ENCODE data around the gene CCL17.
"Not testable (repeated sequence)": the region's sequence is repeated elsewhere in the genome, so short reads cannot be mapped to it uniquely, and the experiment has no call there.

Gene CCL17

DNA sequence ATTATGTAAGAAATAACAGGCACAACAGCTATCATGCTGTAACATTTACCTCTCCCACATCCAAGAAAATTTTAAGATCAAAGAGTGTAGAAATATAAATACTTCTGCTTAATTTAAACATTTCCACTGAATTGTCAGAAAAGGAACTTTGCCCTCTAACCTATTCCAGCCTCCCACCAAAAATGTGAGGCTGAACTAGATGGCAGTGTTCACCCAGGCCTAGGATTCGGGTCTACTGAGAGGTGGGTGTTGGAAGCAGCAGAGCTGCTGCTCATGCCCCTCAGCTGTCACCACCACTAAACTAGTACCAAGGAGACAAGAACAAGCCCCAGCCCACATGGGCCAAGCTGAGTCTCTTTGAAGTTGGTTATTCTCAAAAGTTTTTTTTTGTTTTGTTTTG is 31.3 kb downstream of the CCL17 start:
- Histone ChIP-seq H3K36me3 (ENCODE audit: control insufficient read depth, low read length) (peaks cover 81% of the 10 kb centered on the region), H3F3A (ENCODE audit: control insufficient read depth, insufficient read depth) (0 out of 2 replicates have a peak, but pooled peaks cover 5% of the 10 kb centered on the region), H3K27ac (ENCODE audit: low read depth, low read length) (no peak overlapping the region), H3K4me1 (ENCODE audit: control insufficient read depth, low read length) (no peaks in the 10 kb centered on the region), H3K9me3 (ENCODE audit: control insufficient read depth, insufficient read depth, low read length) (peaks cover 5% of the 10 kb centered on the region; the same call in 1 of the 2 replicates), H3K27me3 (ENCODE audit: control insufficient read depth, low read length) (no peaks in the 10 kb centered on the region), H3K4me3 (ENCODE audit: low read length) (no peak overlapping the region), H3K79me2 (ENCODE audit: control insufficient read depth, low read length) (no peaks in the 10 kb centered on the region), H4K20me1 (ENCODE audit: control insufficient read depth, insufficient read depth, low read depth, low read length) (no peaks in the 10 kb centered on the region), H3K9me2 (replicated peaks; ENCODE audit: control insufficient read depth, low read length) (no peaks in the 10 kb centered on the region), H3K4me2 (ENCODE audit: low read length) (no peak overlapping the region)
- TF ChIP-seq, protein P1, sequence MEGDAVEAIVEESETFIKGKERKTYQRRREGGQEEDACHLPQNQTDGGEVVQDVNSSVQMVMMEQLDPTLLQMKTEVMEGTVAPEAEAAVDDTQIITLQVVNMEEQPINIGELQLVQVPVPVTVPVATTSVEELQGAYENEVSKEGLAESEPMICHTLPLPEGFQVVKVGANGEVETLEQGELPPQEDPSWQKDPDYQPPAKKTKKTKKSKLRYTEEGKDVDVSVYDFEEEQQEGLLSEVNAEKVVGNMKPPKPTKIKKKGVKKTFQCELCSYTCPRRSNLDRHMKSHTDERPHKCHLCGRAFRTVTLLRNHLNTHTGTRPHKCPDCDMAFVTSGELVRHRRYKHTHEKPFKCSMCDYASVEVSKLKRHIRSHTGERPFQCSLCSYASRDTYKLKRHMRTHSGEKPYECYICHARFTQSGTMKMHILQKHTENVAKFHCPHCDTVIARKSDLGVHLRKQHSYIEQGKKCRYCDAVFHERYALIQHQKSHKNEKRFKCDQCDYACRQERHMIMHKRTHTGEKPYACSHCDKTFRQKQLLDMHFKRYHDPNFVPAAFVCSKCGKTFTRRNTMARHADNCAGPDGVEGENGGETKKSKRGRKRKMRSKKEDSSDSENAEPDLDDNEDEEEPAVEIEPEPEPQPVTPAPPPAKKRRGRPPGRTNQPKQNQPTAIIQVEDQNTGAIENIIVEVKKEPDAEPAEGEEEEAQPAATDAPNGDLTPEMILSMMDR (IDR thresholded peaks at IDR 0.05; ENCODE audit: low read depth, low read length, poor library complexity, severe bottlenecking) = no peak
- no peak for TF ChIP-seq EZH2phosphoT487 (IDR thresholded peaks at IDR 0.05; ENCODE audit: borderline replicate concordance, low read length)

DNA sequence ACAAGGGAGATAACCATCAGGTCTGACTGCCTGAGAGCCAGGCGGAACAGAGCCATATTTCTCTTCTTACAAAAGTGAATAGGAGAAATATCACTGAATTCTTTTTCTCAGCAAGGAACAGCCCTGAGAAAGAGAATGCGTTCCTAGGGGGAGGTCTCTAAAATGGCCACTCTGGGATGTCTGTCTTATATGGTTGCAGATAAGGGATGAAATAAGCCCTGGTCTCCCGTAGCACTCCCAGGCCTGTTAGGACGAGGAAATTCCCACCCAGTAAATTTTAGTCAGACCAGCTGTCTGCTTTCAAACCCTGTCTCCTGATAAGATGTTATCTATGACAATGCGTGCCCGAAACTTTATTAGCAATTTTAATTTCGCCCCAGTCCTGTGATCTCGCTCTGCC is 35.4 kb downstream of the CCL17 start:
- H3K9me3 ChIP-seq (ENCODE audit: control insufficient read depth, insufficient read depth, low read length); H3K4me2 ChIP-seq (ENCODE audit: low read length); H4K20me1 ChIP-seq (ENCODE audit: control insufficient read depth, insufficient read depth, low read depth, low read length); H3F3A ChIP-seq (ENCODE audit: control insufficient read depth, insufficient read depth); H3K9me2 ChIP-seq (replicated peaks; ENCODE audit: control insufficient read depth, low read length); H3K4me1 ChIP-seq (ENCODE audit: control insufficient read depth, low read length); H3K4me3 ChIP-seq (ENCODE audit: low read length); H3K27ac ChIP-seq (ENCODE audit: low read depth, low read length); H3K27me3 ChIP-seq (ENCODE audit: control insufficient read depth, low read length): not testable (repeated sequence)
- H3K79me2 ChIP-seq (ENCODE audit: control insufficient read depth, low read length) = peaks cover 33% of the 10 kb centered on the region
- H3K36me3 ChIP-seq (ENCODE audit: control insufficient read depth, low read length) = peaks cover 58% of the 10 kb centered on the region

DNA sequence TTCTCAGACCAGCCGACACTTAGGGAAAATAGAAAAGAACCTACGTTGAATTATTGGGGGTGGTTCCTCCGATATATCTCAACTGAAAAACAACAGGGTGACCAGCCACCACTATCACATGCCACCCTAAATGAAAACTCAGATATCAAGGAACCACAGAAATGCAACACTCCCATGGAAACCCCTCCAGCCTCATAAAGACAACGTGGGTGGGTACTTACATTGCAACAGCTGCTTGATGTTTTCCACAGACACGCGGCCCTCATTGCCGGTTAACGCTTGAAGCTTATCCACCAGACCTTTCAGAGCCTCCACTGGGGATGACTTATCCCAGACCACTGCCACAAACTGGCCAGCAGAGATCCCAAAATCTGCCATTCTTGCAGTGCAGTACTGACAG is 36.0 kb downstream of the CCL17 start:
- Histone ChIP-seq H3K79me2 (ENCODE audit: control insufficient read depth, low read length) (peaks cover 39% of the 10 kb centered on the region), H3K36me3 (ENCODE audit: control insufficient read depth, low read length) (peaks cover 52% of the 10 kb centered on the region)
- not testable (repeated sequence) for H3K9me3 ChIP-seq (ENCODE audit: control insufficient read depth, insufficient read depth, low read length); H4K20me1 ChIP-seq (ENCODE audit: control insufficient read depth, insufficient read depth, low read depth, low read length); H3K27me3 ChIP-seq (ENCODE audit: control insufficient read depth, low read length); H3K27ac ChIP-seq (ENCODE audit: low read depth, low read length); H3F3A ChIP-seq (ENCODE audit: control insufficient read depth, insufficient read depth); H3K4me1 ChIP-seq (ENCODE audit: control insufficient read depth, low read length); H3K4me3 ChIP-seq (ENCODE audit: low read length); H3K9me2 ChIP-seq (replicated peaks; ENCODE audit: control insufficient read depth, low read length); H3K4me2 ChIP-seq (ENCODE audit: low read length)

DNA sequence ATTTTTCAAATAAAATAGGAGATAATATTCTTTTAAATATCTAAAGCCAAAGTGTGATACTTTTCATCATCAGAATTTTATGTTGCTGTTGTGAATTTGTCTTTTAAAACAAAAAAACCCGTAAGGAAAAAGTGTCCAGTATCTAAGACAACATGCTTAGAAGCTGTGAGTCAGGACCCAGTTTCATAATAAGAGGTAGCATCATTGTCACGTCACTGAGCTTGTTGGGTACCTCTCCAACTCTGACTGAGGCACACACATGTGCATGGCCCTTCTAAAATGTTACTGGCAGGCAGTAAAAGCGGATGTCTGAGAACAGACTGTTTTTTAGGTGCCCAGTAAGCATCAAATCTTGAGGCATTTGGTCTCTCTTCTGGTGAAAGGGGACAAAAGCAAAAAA is 40.1 kb downstream of the CCL17 start:
- TF ChIP-seq, protein P1 (IDR thresholded peaks at IDR 0.05; ENCODE audit: low read depth, low read length, poor library complexity, severe bottlenecking) = no peak
- no peak for TF ChIP-seq EZH2phosphoT487 (IDR thresholded peaks at IDR 0.05; ENCODE audit: borderline replicate concordance, low read length)
- H3K4me3 ChIP-seq (ENCODE audit: low read length) = no peak overlapping the region
- no peaks in the 10 kb centered on the region for H3K27me3 ChIP-seq (ENCODE audit: control insufficient read depth, low read length)

More for the DNA sequence above, 40.1 kb downstream of the CCL17 start:
- Histone ChIP-seq H3K79me2 (ENCODE audit: control insufficient read depth, low read length) (peaks cover 76% of the 10 kb centered on the region), H3K9me2 (replicated peaks; ENCODE audit: control insufficient read depth, low read length) (no peaks in the 10 kb centered on the region), H3K36me3 (ENCODE audit: control insufficient read depth, low read length) (peaks cover 34% of the 10 kb centered on the region), H3F3A (ENCODE audit: control insufficient read depth, insufficient read depth) (no peaks in the 10 kb centered on the region), H3K9me3 (ENCODE audit: control insufficient read depth, insufficient read depth, low read length) (peaks cover 5% of the 10 kb centered on the region; the same call in 1 of the 2 replicates), H3K4me2 (ENCODE audit: low read length) (no peak overlapping the region), H4K20me1 (ENCODE audit: control insufficient read depth, insufficient read depth, low read depth, low read length) (no peaks in the 10 kb centered on the region), H3K27ac (ENCODE audit: low read depth, low read length) (no peak overlapping the region), H3K4me1 (ENCODE audit: control insufficient read depth, low read length) (peaks cover 22% of the 10 kb centered on the region)
